Left cardiac atrium (tissue), 4 donors: ENCODE measurements around the gene LRP1B. TPM values are rescaled to one million over a fixed set of nuclear protein-coding genes. Genes with fewer than 3 reads are reported as not detected.
A peak's percentile ranks its signal among the peaks of the same experiment; 100 is the strongest.

ENCODE experiments used
- ATAC-seq, 2 donors: fragments of 200-7000 bp; cut with Tn5 transposase; one replicate each; pipeline ENCODE4 v1.9.1; 2020; ENCODE audit warnings: mild to moderate bottlenecking in 2 of 2, moderate library complexity in 2 of 2
- DNase-seq: peaks from one replicate; pipeline ENCODE4 v3.0.0-alpha.2; 2020
- intact Hi-C, 2 donors: fragments of 100-400 bp; cut with DNase I; formaldehyde crosslinking; loops; one replicate each; pipeline versions ENCODE4 v1.14.1 to v1.15.1; 2022 to 2023
- total RNA-seq, 2 donors: library from RNA; stranded (reverse); fragmentation: NEBNext Ultra II Directional; extraction: Animal tissue kit (Norgen Biotek cat#: 25700); gene quantifications; one replicate each; pipeline ENCODE4 v1.2.1, GENCODE V29; 2021
- donor health status: DM: no; HTN: yes; CAD: no.
- donor health status: DM: no; HTN: yes; CAD: no; lungs with severe emphysema.
- donor health status: DM: yes; HTN: yes; CAD: no.
- donor health status: Dilated cardiomyopathy.

Gene LRP1B
- total RNA-seq, 2 donors from 2014 or later = 1.2 TPM

- ATAC-seq (no peak), DNase-seq (no peak)
- intact Hi-C loops = no loop called here
Observed at GRCh38 chr2:141323571-141323970, 807.2 kb downstream of the LRP1B start.

DNA sequence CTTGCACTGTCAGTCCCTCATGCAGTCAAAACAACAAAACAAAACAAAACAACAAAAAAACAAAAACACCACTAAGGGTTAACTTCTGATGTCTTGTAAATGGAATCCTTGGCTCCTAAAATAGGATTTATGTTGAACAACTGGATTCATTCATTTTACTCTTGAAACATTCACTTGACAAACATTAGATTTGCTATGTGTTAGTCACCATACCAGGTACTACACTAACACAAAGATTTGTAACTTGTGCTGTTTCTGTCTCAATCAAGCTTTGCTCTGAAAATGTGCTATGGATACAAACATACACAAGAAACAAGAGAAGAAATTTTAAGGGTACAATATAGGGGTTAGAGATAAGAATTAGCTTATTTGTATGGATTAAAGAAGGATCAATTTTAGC, 812.8 kb downstream of the LRP1B start:
- ATAC-seq (no peak), DNase-seq (no peak)
- intact Hi-C loops = no loop called here

GRCh38 chr2:141316606-141317005, 814.2 kb downstream of the LRP1B start:
- no peak for DNase-seq
- no peak for ATAC-seq
- intact Hi-C loops = no loop called here

DNA sequence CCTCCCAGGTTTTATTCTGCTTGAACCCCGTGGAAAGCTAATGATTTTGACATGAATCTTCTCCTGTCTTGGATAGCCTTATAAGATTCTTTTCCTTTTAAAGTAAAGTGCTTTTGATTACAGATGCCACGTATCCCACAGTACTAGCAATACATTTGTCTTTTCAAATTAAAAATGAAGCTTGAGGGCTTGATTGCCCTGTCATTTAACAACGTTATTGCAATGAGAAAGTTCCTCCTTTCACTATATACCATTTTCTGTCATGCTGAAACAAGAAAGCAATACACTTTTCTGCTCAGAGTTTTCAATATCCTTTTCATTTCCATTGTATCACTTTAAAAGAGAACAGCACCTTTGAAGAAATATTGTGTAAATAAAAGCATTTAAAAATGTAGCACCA, 814.7 kb downstream of the LRP1B start:
- no peak for DNase-seq
- intact Hi-C loops = no loop called here
- no peak for ATAC-seq

DNA sequence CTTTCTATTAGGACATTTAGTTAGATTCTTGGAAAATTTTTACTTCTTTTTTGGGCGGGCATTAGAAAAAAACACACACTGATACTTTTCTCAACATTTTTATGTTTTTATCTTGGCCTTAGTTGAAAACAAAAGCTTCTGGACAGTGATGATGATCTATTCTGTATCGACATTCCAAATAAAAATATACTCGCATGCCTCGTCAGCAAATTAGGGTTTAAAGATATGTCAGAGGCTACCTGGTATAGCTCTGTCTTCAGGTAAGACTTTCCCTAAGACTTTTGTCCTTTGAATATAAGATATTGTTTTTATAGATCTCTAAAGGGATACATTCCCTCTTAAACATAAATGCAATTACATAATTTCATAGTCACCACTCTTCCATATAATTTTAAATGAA, 816.8 kb downstream of the LRP1B start:
- intact Hi-C loops = no loop called here
- no peak for DNase-seq
- no peak for ATAC-seq

- intact Hi-C loops = no loop called here
- DNase-seq (no peak), ATAC-seq (no peak)
Observed at GRCh38 chr2:141311430-141311829, 819.4 kb downstream of the LRP1B start.

DNA sequence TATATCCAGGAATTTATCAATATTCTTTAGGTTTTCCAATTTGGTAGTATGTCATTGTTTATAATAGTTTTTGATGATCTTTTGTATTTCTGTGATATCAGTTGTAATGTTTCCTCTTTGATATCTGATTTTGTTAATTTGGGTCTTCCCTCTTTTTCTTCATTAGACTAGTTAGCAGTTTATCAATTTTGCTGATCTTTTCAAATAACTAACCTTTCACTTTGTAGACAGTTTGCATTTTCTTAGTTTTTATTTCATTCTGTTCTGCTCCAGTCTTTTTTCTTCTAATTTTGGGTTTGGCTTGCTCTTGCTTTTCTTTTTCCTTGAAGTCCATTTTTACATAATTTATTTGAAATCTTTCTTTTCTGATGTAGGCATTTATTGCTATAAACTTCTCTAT, 824.4 kb downstream of the LRP1B start:
- ATAC-seq = no peak
- DNase-seq = no peak
- intact Hi-C loops = no loop called here

DNA sequence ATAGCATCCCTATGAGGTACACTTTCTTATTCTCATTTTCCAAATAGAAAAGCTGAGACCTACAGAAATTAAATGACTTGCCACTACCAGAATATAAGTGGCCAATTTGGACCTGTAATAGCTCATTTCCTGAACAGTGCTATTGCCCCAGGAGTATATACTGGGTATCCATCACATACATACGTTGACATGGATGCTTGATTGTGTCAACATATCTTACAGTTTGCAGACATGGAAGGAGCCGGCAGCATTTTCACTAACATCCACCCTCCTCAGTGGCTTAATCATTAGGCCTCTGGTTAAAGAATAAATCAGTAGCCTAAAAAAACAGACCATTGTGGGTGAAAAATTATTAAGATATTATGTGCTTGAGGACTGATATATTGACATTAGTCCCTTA, 829.3 kb downstream of the LRP1B start:
- DNase-seq (no peak), ATAC-seq (no peak)
- intact Hi-C loops = no loop called here

DNA sequence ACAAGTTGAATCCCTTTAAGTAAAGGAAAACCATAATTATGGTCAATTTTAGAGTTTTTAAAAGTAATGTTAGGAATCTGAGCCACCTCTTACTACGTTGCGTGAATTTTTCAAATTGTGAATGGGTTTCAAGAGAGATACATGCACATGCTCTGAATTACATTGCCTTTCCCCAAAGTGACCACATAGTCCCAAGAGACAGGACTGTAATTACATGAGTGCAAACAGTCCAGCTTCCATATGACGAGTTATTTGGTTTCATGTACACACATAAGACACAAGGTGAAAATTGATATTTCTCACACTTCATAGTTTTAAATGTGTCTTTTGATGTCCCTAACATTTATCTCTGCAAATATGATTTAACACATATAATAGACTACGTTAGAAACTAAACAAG, 850.8 kb downstream of the LRP1B start:
- intact Hi-C loops = no loop called here
- ATAC-seq (no peak), DNase-seq (no peak)

GRCh38 chr2:141271346-141271745, 859.5 kb downstream of the LRP1B start:
- DNase-seq = no peak
- no peak for ATAC-seq
- intact Hi-C loops = no loop called here

GRCh38 chr2:141264848-141265247, 866.0 kb downstream of the LRP1B start:
- DNase-seq (no peak), ATAC-seq (no peak)
- intact Hi-C loops = no loop called here

DNA sequence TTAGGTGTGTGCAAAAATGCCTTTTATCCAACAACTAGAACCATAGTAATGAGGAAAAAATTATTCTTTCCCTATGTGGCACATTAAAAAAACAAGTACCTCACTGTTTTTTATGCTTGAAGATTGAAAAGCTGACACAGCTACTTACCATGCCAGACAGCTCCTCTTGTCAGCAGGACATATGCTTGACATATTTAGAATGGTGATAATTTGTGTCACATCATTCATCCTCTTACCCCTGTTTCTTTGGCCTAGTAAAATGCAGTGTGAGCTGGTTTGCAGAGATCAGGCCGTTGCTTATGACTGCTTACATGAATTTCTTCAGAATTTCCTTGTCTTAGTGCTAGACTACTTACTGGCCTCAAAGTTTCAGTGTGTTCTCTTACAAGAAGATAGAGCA, 869.9 kb downstream of the LRP1B start:
- intact Hi-C loops = no loop called here
- DNase-seq (no peak), ATAC-seq (peak; percentile 36 to 38)

DNA sequence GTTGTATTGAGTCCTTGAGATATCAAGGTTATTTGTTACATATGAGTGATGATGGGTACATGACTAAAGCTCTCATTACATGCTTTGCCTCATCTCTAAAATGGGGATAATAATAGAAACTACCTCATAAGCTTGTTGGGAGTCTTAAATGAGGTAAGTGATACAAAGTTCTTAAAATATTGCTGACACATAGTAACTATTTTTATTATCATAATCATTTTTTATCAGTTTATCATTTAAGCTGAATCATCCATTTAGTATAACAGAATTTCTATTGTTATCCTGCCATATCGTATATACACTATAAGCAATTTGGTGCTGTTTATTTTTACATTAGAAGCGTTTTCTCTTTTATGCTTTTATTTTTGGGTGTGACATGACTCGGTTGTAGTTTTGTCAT, 871.1 kb downstream of the LRP1B start:
- ATAC-seq (no peak), DNase-seq (no peak)
- intact Hi-C loops = no loop called here

GRCh38 chr2:141242008-141242407, 888.8 kb downstream of the LRP1B start:
- intact Hi-C loops = no loop called here
- peak; percentile 41 to 74 for ATAC-seq
- DNase-seq = no peak

GRCh38 chr2:141226560-141226959, 904.3 kb downstream of the LRP1B start:
- ATAC-seq = no peak
- intact Hi-C loops = no loop called here
- no peak for DNase-seq

DNA sequence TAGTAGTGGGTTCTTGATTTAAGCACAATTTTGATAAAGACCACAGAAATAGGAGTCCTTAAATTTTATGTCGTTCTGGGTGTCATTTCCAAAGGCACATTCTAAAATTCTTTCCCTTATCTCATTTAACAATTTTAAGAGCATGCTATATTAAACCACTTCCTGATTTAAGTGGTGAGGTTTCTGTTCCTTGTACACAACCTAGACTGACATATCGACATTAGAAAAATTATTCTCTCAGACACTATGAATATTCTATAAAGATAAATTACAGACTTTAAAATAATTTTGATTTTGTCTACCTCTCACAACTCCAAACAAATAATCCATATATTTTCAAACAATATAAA, 923.8 kb downstream of the LRP1B start:
- no peak for DNase-seq
- peak in 1 of 2 donors; percentile 77 for ATAC-seq
- intact Hi-C loops = no loop called here

- intact Hi-C loops = no loop called here
- ATAC-seq = no peak
- no peak for DNase-seq
Observed at GRCh38 chr2:141201016-141201565, 929.7 kb downstream of the LRP1B start.

- intact Hi-C loops = no loop called here
- no peak for DNase-seq
- ATAC-seq = no peak
Observed at GRCh38 chr2:141200191-141200590, 930.6 kb downstream of the LRP1B start.

- DNase-seq (no peak), ATAC-seq (no peak)
- intact Hi-C loops = no loop called here
Observed at GRCh38 chr2:141199711-141200110, 931.1 kb downstream of the LRP1B start.

GRCh38 chr2:141195087-141195486, 935.7 kb downstream of the LRP1B start:
- intact Hi-C loops = no loop called here
- ATAC-seq (no peak), DNase-seq (no peak)

DNA sequence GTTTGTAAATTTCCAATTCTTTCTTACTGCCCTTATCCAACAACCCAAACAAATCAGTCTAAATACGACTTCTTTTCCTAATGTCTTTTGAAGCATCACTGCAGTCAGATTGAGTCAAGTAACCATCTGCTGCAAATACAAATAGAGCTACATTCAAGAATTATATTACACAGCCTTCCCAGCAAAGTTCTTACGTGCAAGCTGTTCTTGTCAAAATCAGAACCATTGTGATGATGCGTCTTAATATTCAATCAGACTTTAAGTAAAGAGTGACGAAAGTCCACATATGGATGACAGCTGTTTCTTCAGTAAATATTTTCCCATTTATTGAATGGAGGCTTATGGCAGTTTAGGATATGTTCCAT, 943.8 kb downstream of the LRP1B start:
- ATAC-seq (no peak), DNase-seq (no peak)
- intact Hi-C loops = no loop called here

GRCh38 chr2:141186413-141187074, 944.3 kb downstream of the LRP1B start:
- no peak for ATAC-seq
- intact Hi-C loops = no loop called here

More at GRCh38 chr2:141186413-141187074, 944.3 kb downstream of the LRP1B start:
- DNase-seq = no peak
